Neural progenitor cell (in vitro differentiated cells): Measurements from ENCODE around the gene SORBS2.

Experiments
- EZH2 ChIP-seq: fragments of 200-600 bp; sonication (generic); IDR thresholded peaks from 2 replicates; pipeline ENCODE4 v1.6.1; 2017; ENCODE audit warnings: antibody characterized with exemption, mild to moderate bottlenecking, moderate library complexity
- EZH2phosphoT487 ChIP-seq: fragments of 200-600 bp; sonication (generic); IDR thresholded peaks from 2 replicates; pipeline ENCODE4 v1.6.1; 2017; ENCODE audit warnings: antibody characterized with exemption
- TF ChIP-seq, protein P1 (sequence below): fragments of 200-600 bp; sonication (generic); IDR thresholded peaks from 2 replicates; pipeline ENCODE4 v1.5.1; 2017; ENCODE audit warnings: antibody characterized with exemption, mild to moderate bottlenecking

DNA sequence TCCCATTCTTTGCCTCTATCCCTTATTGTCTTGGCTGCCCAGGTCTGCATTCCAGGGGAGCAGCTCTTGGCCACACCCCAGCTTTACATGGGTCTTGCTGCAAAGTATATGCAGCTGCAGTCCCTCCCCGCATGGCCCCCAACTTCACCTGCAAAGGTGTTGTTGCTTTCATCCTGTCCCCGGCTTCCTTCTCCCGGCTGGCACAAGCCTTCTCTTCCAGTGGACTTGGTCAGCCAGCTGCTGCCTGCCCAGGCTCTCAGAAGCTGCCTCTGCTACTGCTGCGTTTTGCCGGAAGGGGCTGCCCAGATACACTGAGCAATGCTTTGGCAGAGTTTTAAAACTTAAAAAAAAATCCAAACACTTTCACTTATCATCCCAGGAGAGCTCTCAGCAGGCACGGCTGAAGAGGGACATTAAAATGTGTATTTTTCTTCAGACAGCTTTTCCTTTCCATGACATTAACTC is 155.5 kb downstream of the SORBS2 start:
- TF ChIP-seq, protein P1, sequence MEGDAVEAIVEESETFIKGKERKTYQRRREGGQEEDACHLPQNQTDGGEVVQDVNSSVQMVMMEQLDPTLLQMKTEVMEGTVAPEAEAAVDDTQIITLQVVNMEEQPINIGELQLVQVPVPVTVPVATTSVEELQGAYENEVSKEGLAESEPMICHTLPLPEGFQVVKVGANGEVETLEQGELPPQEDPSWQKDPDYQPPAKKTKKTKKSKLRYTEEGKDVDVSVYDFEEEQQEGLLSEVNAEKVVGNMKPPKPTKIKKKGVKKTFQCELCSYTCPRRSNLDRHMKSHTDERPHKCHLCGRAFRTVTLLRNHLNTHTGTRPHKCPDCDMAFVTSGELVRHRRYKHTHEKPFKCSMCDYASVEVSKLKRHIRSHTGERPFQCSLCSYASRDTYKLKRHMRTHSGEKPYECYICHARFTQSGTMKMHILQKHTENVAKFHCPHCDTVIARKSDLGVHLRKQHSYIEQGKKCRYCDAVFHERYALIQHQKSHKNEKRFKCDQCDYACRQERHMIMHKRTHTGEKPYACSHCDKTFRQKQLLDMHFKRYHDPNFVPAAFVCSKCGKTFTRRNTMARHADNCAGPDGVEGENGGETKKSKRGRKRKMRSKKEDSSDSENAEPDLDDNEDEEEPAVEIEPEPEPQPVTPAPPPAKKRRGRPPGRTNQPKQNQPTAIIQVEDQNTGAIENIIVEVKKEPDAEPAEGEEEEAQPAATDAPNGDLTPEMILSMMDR, result no peak
- TF ChIP-seq EZH2phosphoT487, result no peak
- TF ChIP-seq EZH2, result no peak
